HCT116 (cell line): Measurements from ENCODE around the gene PHF21B. TPM values are rescaled to one million over a fixed set of nuclear protein-coding genes. Genes with fewer than 3 reads are reported as not detected.

Source experiments
- ATAC-seq: fragments of 200-7000 bp; cut with Tn5 transposase; 2 replicates; pipeline ENCODE4 v1.9.1; 2020; ENCODE audit warnings: mild to moderate bottlenecking, moderate library complexity
- BruUV-seq: library from RNA; stranded (reverse); fragments of 400-500 nt; replicated peaks from 2 replicates; lab custom pipeline; 2021; lab: Mats Ljungman, UMichigan
- CTCF ChIA-PET: fragments of 300-600 bp; sonication (Branson Sonifier 250); formaldehyde crosslinking; loops from one replicate; lab custom pipeline; 2021; ENCODE audit warnings: antibody characterized with exemption; lab: Charles Lee
- POLR2A ChIA-PET: fragments of 300-600, 350-600 bp; sonication (Branson Sonifier 250); formaldehyde crosslinking; loops from one replicate; lab custom pipeline; 2021; ENCODE audit warnings: antibody characterized with exemption; lab: Charles Lee
- RAD21 ChIA-PET, 2 experiments: fragments of 300-600 bp; sonication (Branson Sonifier 250); formaldehyde crosslinking; loops; one replicate each; lab custom pipeline; 2023; ENCODE audit warnings: low total read pairs in 2 of 2; ENCODE audit not compliant: uncharacterized antibody in 2 of 2, unreplicated experiment in 2 of 2, low non-redundant PET in 1 of 2; lab: Charles Lee
- DNase-seq: peaks from one replicate; pipeline ENCODE4 v3.0.0-alpha.2; 2010; ENCODE audit warnings: low read depth, low spot score
- H2AFZ ChIP-seq: fragments of 200-600 bp; shearing (Covaris generic), sonication (generic); 2 replicates; pipeline ENCODE4 v1.6.1; 2017; ENCODE audit warnings: low read depth, mixed run types, mixed read lengths, antibody characterized with exemption, low read length; ENCODE audit not compliant: poor library complexity, severe bottlenecking
- H3K27ac ChIP-seq: 2 replicates; pipeline ENCODE4 v1.5.1; 2012; ENCODE audit warnings: low read depth, low read length
- H3K27me3 ChIP-seq: fragments of 200-600 bp; sonication (generic); 2 replicates; pipeline ENCODE4 v1.6.1; 2016; ENCODE audit warnings: mixed run types, low read length, mixed read lengths; ENCODE audit not compliant: insufficient read depth
- H3K36me3 ChIP-seq, 2 experiments: fragments of 200-500 bp in 1 of 2; fragments of 200-600 bp in 1 of 2; sonication (Bioruptor generic) in 1 of 2; sonication (generic) in 1 of 2; 2 replicates each; pipeline versions ENCODE4 v1.5.1 to v1.6.1; 2014 to 2016; ENCODE audit warnings: low read length in 2 of 2, inconsistent platforms in 1 of 2, mixed read lengths in 1 of 2, mixed run types in 1 of 2; ENCODE audit not compliant: insufficient read depth in 2 of 2, control insufficient read depth in 1 of 2
- H3K4me1 ChIP-seq, 2 experiments: fragments of 200-600 bp in 1 of 2; sonication (generic) in 1 of 2; 2 replicates each; pipeline versions ENCODE4 v1.5.1 to v1.6.1; 2012 to 2017; ENCODE audit warnings: low read length in 2 of 2, inconsistent platforms in 1 of 2, mild to moderate bottlenecking in 1 of 2, mixed read lengths in 1 of 2, mixed run types in 1 of 2, moderate library complexity in 1 of 2; ENCODE audit not compliant: insufficient read depth in 2 of 2, control insufficient read depth in 1 of 2
- H3K4me2 ChIP-seq: fragments of 200-600 bp; sonication (generic); 2 replicates; pipeline ENCODE4 v1.6.1; 2017; ENCODE audit warnings: mixed run types, low read length, mixed read lengths
- H3K4me3 ChIP-seq, 2 experiments: fragments of 200-600 bp in 1 of 2; sonication (generic) in 1 of 2; replicated peaks in 1 of 2; 2 replicates each; pipeline ENCODE4 v1.5.1; 2011 to 2016; ENCODE audit warnings: low read length in 2 of 2, control low read depth in 1 of 2, low read depth in 1 of 2, mild to moderate bottlenecking in 1 of 2, mixed read lengths in 1 of 2, mixed run types in 1 of 2
- H3K79me2 ChIP-seq: fragments of 200-600 bp; sonication (generic); 2 replicates; pipeline ENCODE4 v1.6.1; 2017; ENCODE audit warnings: mild to moderate bottlenecking, mixed run types, low read length, moderate library complexity, mixed read lengths; ENCODE audit not compliant: insufficient read depth
- H3K9ac ChIP-seq: fragments of 200-600 bp; sonication (generic); 2 replicates; pipeline ENCODE4 v1.6.1; 2016; ENCODE audit warnings: low read length, mixed read lengths
- H3K9me2 ChIP-seq: fragments of 200-600 bp; sonication (generic), shearing (Covaris generic); 2 replicates; pipeline ENCODE4 v1.6.1; 2017; ENCODE audit warnings: mixed run types, mild to moderate bottlenecking, moderate library complexity; ENCODE audit not compliant: insufficient read depth
- H3K9me3 ChIP-seq, 2 experiments: fragments of 200-500 bp in 1 of 2; fragments of 200-600 bp in 1 of 2; sonication (Bioruptor generic) in 1 of 2; sonication (generic) in 1 of 2; 2 replicates each; pipeline ENCODE4 v1.6.1; 2014 to 2017; ENCODE audit warnings: low read length in 2 of 2, mixed read lengths in 2 of 2, inconsistent platforms in 1 of 2, low read depth in 1 of 2, mild to moderate bottlenecking in 1 of 2, mixed run types in 1 of 2, moderate library complexity in 1 of 2; ENCODE audit not compliant: control insufficient read depth in 1 of 2, insufficient read depth in 1 of 2
- H4K20me1 ChIP-seq: fragments of 200-600 bp; sonication (generic), shearing (Covaris generic); 2 replicates; pipeline ENCODE4 v1.6.1; 2017; ENCODE audit warnings: mixed run types, mild to moderate bottlenecking, moderate library complexity; ENCODE audit not compliant: insufficient read depth
- ATF3 ChIP-seq: IDR thresholded peaks from 2 replicates; pipeline ENCODE4 v1.6.1; 2012
- CBX3 ChIP-seq: IDR thresholded peaks from 2 replicates; pipeline ENCODE4 v1.6.1; 2012; ENCODE audit warnings: low read depth
- CEBPB ChIP-seq: IDR thresholded peaks from 2 replicates; pipeline ENCODE4 v1.6.1; 2012; ENCODE audit warnings: low read depth
- EGR1 ChIP-seq: IDR thresholded peaks from 2 replicates; pipeline ENCODE4 v1.6.1; 2012; ENCODE audit warnings: low read depth
- JUND ChIP-seq: IDR thresholded peaks from 2 replicates; pipeline ENCODE4 v1.6.1; 2012
- MAX ChIP-seq: IDR thresholded peaks from 2 replicates; pipeline ENCODE4 v1.6.1; 2012
- POLR2A ChIP-seq: IDR thresholded peaks from 2 replicates; pipeline ENCODE4 v1.7.0; 2011; ENCODE audit warnings: borderline replicate concordance; ENCODE audit not compliant: insufficient read depth, insufficient read length; ENCODE audit errors: extremely low read depth
- RAD21 ChIP-seq: IDR thresholded peaks from 2 replicates; pipeline ENCODE4 v1.6.1; 2012; ENCODE audit warnings: low read depth, mild to moderate bottlenecking
- SIN3A ChIP-seq: IDR thresholded peaks from 2 replicates; pipeline ENCODE4 v1.6.1; 2012; ENCODE audit warnings: low read depth
- SP1 ChIP-seq: IDR thresholded peaks from 2 replicates; pipeline ENCODE4 v1.6.1; 2012; ENCODE audit warnings: low read depth
- SRF ChIP-seq: IDR thresholded peaks from 2 replicates; pipeline ENCODE4 v1.6.1; 2012; ENCODE audit warnings: low read depth
- ZBTB33 ChIP-seq: IDR thresholded peaks from 2 replicates; pipeline ENCODE4 v1.6.1; 2011; ENCODE audit warnings: mild to moderate bottlenecking, low read length, moderate library complexity; ENCODE audit not compliant: insufficient replicate concordance; ENCODE audit errors: extremely low read depth
- ZFX ChIP-seq: fragments of 450-650 bp; IDR thresholded peaks from 2 replicates; pipeline ENCODE4 v1.6.1; 2017
- intact Hi-C: fragments of 100-400 bp; cut with micrococcal nuclease; formaldehyde crosslinking; loops from 2 replicates; pipeline ENCODE4 v1.10.0; 2022
- total RNA-seq: library from RNA; stranded (reverse); gene quantifications from one replicate; pipeline ENCODE4 v1.2.1, GENCODE V29; 2021; ENCODE audit not compliant: unreplicated experiment
- TF ChIP-seq, protein P1 (sequence below), 3 experiments: fragments of 200-600 bp in 1 of 3; sonication (generic) in 1 of 3; IDR thresholded peaks in 2 of 3; conservative IDR thresholded peaks in 1 of 3; 2 replicates each; pipeline ENCODE4 v1.5.1; 2012 to 2017; ENCODE audit warnings: low read depth in 2 of 3, low read length in 2 of 3, antibody characterized with exemption in 1 of 3, borderline replicate concordance in 1 of 3, control low read depth in 1 of 3, mild to moderate bottlenecking in 1 of 3, mixed read lengths in 1 of 3, mixed run types in 1 of 3, moderate library complexity in 1 of 3; ENCODE audit not compliant: insufficient read depth in 1 of 3

PHF21B gene
- total RNA-seq, 1 experiment from 2014 or later = not detected

GRCh38 chr22:44918166-44918924, 91.5 kb downstream of the PHF21B start:
- Histone ChIP-seq H4K20me1 (no peaks in the 10 kb centered on the region), H3K27me3 (no peaks in the 10 kb centered on the region), H3K4me2 (no peak overlapping the region), H3K27ac (no peak overlapping the region), H2AFZ (no peak overlapping the region), H3K4me3 (no peak overlapping the region), H3K9me3 (no peaks in the 10 kb centered on the region), H3K4me1 (no peaks in the 10 kb centered on the region), H3K9me2 (no peaks in the 10 kb centered on the region), H3K79me2 (no peaks in the 10 kb centered on the region), H3K36me3 (no peaks in the 10 kb centered on the region), H3K9ac (no peak overlapping the region)
- CTCF ChIA-PET = no interaction called here
- RAD21 ChIA-PET = no interaction called here
- TF ChIP-seq SIN3A (no peak), EGR1 (no peak), SRF (no peak), RAD21 (no peak), CBX3 (no peak)
- no TSS peak for BruUV-seq
- DNase-seq (no peak), ATAC-seq (no peak)
- POLR2A ChIA-PET = no interaction called here
- intact Hi-C loops = no loop called here

GRCh38 chr22:44917372-44918165, 92.2 kb downstream of the PHF21B start:
- Histone ChIP-seq H3K9me3 (no peaks in the 10 kb centered on the region), H4K20me1 (no peaks in the 10 kb centered on the region), H3K27ac (no peak overlapping the region), H3K79me2 (no peaks in the 10 kb centered on the region), H3K36me3 (no peaks in the 10 kb centered on the region), H2AFZ (no peak overlapping the region), H3K4me3 (no peak overlapping the region), H3K27me3 (no peaks in the 10 kb centered on the region), H3K4me2 (no peak overlapping the region), H3K9ac (no peak overlapping the region), H3K4me1 (no peaks in the 10 kb centered on the region), H3K9me2 (no peaks in the 10 kb centered on the region)
- intact Hi-C loops = no loop called here
- DNase-seq (no peak), ATAC-seq (no peak)
- ChIA-PET CTCF (no interaction called here), POLR2A (no interaction called here), RAD21 (no interaction called here)
- BruUV-seq = no TSS peak
- TF ChIP-seq SP1 = no peak
- TF ChIP-seq CBX3 = no peak
- TF ChIP-seq ATF3 = no peak
- no peak for TF ChIP-seq POLR2A
- no peak for TF ChIP-seq ZBTB33
- TF ChIP-seq, protein P1, sequence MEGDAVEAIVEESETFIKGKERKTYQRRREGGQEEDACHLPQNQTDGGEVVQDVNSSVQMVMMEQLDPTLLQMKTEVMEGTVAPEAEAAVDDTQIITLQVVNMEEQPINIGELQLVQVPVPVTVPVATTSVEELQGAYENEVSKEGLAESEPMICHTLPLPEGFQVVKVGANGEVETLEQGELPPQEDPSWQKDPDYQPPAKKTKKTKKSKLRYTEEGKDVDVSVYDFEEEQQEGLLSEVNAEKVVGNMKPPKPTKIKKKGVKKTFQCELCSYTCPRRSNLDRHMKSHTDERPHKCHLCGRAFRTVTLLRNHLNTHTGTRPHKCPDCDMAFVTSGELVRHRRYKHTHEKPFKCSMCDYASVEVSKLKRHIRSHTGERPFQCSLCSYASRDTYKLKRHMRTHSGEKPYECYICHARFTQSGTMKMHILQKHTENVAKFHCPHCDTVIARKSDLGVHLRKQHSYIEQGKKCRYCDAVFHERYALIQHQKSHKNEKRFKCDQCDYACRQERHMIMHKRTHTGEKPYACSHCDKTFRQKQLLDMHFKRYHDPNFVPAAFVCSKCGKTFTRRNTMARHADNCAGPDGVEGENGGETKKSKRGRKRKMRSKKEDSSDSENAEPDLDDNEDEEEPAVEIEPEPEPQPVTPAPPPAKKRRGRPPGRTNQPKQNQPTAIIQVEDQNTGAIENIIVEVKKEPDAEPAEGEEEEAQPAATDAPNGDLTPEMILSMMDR (IDR thresholded peaks at IDR 0.05 in 2 of 3, conservative IDR thresholded peaks at IDR 0.05 in 1 of 3; ENCODE audit: borderline replicate concordance in 1 of 3, insufficient read depth in 1 of 3, low read depth in 2 of 3, low read length in 2 of 3) = no peak
- no peak for TF ChIP-seq ZFX
- TF ChIP-seq EGR1 = no peak
- TF ChIP-seq JUND = no peak
- TF ChIP-seq RAD21 = no peak
- no peak for TF ChIP-seq MAX
- no peak for TF ChIP-seq CEBPB
